Caco-2 (cell line): ENCODE measurements around the gene SLC28A1. TPM values are rescaled to one million over a fixed set of nuclear protein-coding genes. Genes with fewer than 3 reads are reported as not detected.

Experiments used
- BruUV-seq: library from RNA; stranded (reverse); fragments of 400-500 nt; replicated peaks from 2 replicates; lab custom pipeline; 2021; lab: Mats Ljungman, UMichigan
- CTCF ChIA-PET: fragments of 300-600 bp; sonication (Branson Sonifier 250); formaldehyde crosslinking; loops from one replicate; lab custom pipeline; 2022; ENCODE audit warnings: antibody characterized with exemption; lab: Charles Lee
- POLR2A ChIA-PET: fragments of 300-600 bp; sonication (Branson Sonifier 250); formaldehyde crosslinking; loops from one replicate; lab custom pipeline; 2022; ENCODE audit warnings: antibody characterized with exemption; lab: Charles Lee
- DNase-seq, 2 experiments: peaks; one replicate each; pipeline versions ENCODE4 v3.0.0 to v3.0.0-alpha.2; 2020 to 2022
- H3K27me3 ChIP-seq: replicated peaks from 2 replicates; pipeline ENCODE4 v1.6.0; 2011; ENCODE audit warnings: low read length; ENCODE audit not compliant: control insufficient read depth, insufficient read depth
- H3K36me3 ChIP-seq: 2 replicates; pipeline ENCODE4 v1.5.1; 2011; ENCODE audit warnings: low read length; ENCODE audit not compliant: control insufficient read depth, insufficient read depth
- H3K4me1 ChIP-seq: fragments of 250-450 bp; sonication (Bioruptor Pico); 2 replicates; pipeline ENCODE4 v1.5.1; 2020; ENCODE audit warnings: mild to moderate bottlenecking
- H3K4me3 ChIP-seq: 2 replicates; pipeline ENCODE4 v1.5.1; 2011; ENCODE audit warnings: low read depth, mild to moderate bottlenecking, control low read depth, low read length
- H3K9me3 ChIP-seq: fragments of 250-450 bp; sonication (Bioruptor Pico); 2 replicates; pipeline ENCODE4 v1.5.1; 2020; ENCODE audit warnings: mild to moderate bottlenecking, moderate library complexity
- H3K27ac Mint-ChIP-seq: one replicate; pipeline ENCODE4 v1.8.0; 2022; ENCODE audit warnings: mixed read lengths; ENCODE audit not compliant: unreplicated experiment
- H3K27me3 Mint-ChIP-seq: one replicate; pipeline ENCODE4 v1.8.0; 2022; ENCODE audit warnings: mixed read lengths; ENCODE audit not compliant: insufficient read depth, unreplicated experiment
- H3K36me3 Mint-ChIP-seq: one replicate; pipeline ENCODE4 v1.8.0; 2022; ENCODE audit warnings: mild to moderate bottlenecking, mixed read lengths; ENCODE audit not compliant: insufficient read depth, unreplicated experiment
- H3K4me1 Mint-ChIP-seq: one replicate; pipeline ENCODE4 v1.8.0; 2022; ENCODE audit warnings: low read depth, mixed read lengths; ENCODE audit not compliant: unreplicated experiment
- H3K4me3 Mint-ChIP-seq: one replicate; pipeline ENCODE4 v1.8.0; 2022; ENCODE audit warnings: mild to moderate bottlenecking, moderate library complexity, mixed read lengths; ENCODE audit not compliant: unreplicated experiment
- H3K9me3 Mint-ChIP-seq: one replicate; pipeline ENCODE4 v1.8.0; 2022; ENCODE audit warnings: mixed read lengths; ENCODE audit not compliant: unreplicated experiment
- intact Hi-C: fragments of 100-400 bp; cut with micrococcal nuclease; formaldehyde crosslinking; loops from one replicate; pipeline ENCODE4 v1.10.0; 2022; ENCODE audit not compliant: unreplicated experiment
- total RNA-seq: library from RNA; stranded (reverse); gene quantifications from 2 replicates; pipeline ENCODE4 v1.2.3, GENCODE V29; 2022
- TF ChIP-seq, protein P1 (sequence below), 2 experiments: fragments of 200-600 bp in 1 of 2; IDR thresholded peaks; 1 replicate in 1 of 2; 2 replicates in 1 of 2; pipeline versions ENCODE4 v1.5.1 to v1.8.0; 2011 to 2022; ENCODE audit warnings: antibody characterized with exemption in 1 of 2, control low read depth in 1 of 2, inconsistent platforms in 1 of 2, low read depth in 1 of 2, low read length in 1 of 2, mild to moderate bottlenecking in 1 of 2, moderate library complexity in 1 of 2; ENCODE audit not compliant: insufficient read depth in 1 of 2, severe bottlenecking in 1 of 2, unreplicated experiment in 1 of 2

The SLC28A1 gene
- total RNA-seq, 1 experiment from 2014 or later: not detected

DNA sequence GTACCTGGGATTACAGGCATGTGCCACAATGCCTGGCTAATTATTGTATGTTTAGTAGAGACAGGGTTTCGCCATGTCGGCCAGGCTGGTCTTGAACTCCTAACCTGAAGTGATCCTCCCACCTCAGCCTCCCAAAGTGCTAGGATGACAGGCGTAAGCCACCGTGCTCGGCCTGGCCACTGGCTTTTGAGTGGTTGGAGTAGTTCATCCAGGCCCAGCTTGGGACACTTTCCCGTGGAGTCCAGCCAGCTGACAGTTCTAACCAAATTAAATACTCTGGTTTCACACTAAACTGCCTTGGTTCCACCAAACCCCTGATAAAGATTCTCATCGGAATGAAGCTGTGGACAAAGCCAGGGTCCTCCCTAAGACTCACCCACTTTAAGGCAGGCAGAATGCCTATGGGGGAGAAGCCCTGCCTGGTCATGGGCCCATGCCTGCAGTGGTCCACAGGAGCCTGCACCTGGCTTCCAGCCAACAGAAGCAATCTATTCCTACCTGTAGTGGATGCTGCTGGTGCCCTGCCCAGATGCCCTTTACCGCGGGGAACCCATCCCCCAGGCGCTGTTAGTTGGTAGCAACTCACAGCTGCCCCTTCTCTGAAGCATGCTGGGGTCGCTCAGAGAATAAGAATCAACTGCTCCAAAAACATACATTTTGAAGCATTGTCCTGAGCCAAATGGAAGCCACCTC is 5.2 kb upstream of the SLC28A1 start:
- H3K36me3 Mint-ChIP-seq: peaks cover 4% of the 10 kb centered on the region
- no peaks in the 10 kb centered on the region for H3K27me3 ChIP-seq
- H3K27me3 Mint-ChIP-seq: no peaks in the 10 kb centered on the region
- no peak overlapping the region for H3K27ac Mint-ChIP-seq
- peaks cover 14% of the 10 kb centered on the region for H3K4me1 Mint-ChIP-seq
- no peak overlapping the region for H3K4me3 Mint-ChIP-seq
- no peaks in the 10 kb centered on the region for H3K9me3 Mint-ChIP-seq
- no peak overlapping the region for H3K4me3 ChIP-seq
- ChIA-PET POLR2A (no interaction called here), CTCF (interaction anchor here (0.8 to 1.1 kb wide), 4 partner anchors 17 to 218 kb away, joined by 3 to 8 read pairs (median 4); no protein-coding TSS in a partner anchor)
- peaks cover 16% of the 10 kb centered on the region for H3K4me1 ChIP-seq
- TF ChIP-seq, protein P1, sequence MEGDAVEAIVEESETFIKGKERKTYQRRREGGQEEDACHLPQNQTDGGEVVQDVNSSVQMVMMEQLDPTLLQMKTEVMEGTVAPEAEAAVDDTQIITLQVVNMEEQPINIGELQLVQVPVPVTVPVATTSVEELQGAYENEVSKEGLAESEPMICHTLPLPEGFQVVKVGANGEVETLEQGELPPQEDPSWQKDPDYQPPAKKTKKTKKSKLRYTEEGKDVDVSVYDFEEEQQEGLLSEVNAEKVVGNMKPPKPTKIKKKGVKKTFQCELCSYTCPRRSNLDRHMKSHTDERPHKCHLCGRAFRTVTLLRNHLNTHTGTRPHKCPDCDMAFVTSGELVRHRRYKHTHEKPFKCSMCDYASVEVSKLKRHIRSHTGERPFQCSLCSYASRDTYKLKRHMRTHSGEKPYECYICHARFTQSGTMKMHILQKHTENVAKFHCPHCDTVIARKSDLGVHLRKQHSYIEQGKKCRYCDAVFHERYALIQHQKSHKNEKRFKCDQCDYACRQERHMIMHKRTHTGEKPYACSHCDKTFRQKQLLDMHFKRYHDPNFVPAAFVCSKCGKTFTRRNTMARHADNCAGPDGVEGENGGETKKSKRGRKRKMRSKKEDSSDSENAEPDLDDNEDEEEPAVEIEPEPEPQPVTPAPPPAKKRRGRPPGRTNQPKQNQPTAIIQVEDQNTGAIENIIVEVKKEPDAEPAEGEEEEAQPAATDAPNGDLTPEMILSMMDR (IDR thresholded peaks at IDR 0.05; ENCODE audit: insufficient read depth in 1 of 2, low read depth in 1 of 2, low read length in 1 of 2, severe bottlenecking in 1 of 2, unreplicated experiment in 1 of 2): no peak
- BruUV-seq: no TSS peak
- intact Hi-C loops: no loop called here
- no peak for DNase-seq
- no peaks in the 10 kb centered on the region for H3K9me3 ChIP-seq
- H3K36me3 ChIP-seq: no peaks in the 10 kb centered on the region

DNA sequence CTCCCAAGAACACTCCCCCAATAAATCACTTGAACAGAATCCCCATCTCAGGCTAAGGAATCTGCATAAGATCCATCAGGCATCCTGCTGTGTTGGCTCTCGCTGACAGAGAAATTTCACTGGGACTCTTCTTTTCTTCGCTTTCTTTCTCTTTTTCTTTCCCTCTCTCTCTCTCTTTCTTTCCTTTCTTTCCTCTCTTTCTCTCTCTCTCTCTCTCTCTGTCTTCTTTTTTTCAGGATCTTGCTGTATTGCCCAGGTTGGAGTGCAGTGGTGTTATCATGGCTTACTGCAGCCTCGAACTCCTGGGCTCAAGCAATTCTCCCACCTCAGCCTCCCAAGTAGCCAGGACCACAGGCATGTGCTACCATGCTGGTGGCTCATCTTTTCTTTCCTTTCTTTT is 4.5 kb upstream of the SLC28A1 start:
- CTCF ChIA-PET: no interaction called here
- H3K27me3 ChIP-seq: no peaks in the 10 kb centered on the region
- Mint-ChIP-seq H3K27ac (no peak overlapping the region), H3K4me3 (no peak overlapping the region), H3K4me1 (peaks cover 14% of the 10 kb centered on the region), H3K27me3 (no peaks in the 10 kb centered on the region), H3K36me3 (peaks cover under 1% of the 10 kb centered on the region), H3K9me3 (no peaks in the 10 kb centered on the region)
- TF ChIP-seq, protein P1 (IDR thresholded peaks at IDR 0.05; ENCODE audit: insufficient read depth in 1 of 2, low read depth in 1 of 2, low read length in 1 of 2, severe bottlenecking in 1 of 2, unreplicated experiment in 1 of 2): no peak
- H3K36me3 ChIP-seq: no peaks in the 10 kb centered on the region
- no peaks in the 10 kb centered on the region for H3K9me3 ChIP-seq
- H3K4me1 ChIP-seq: peaks cover 21% of the 10 kb centered on the region
- BruUV-seq: no TSS peak
- POLR2A ChIA-PET: no interaction called here
- DNase-seq: no peak
- intact Hi-C loops: no loop called here
- H3K4me3 ChIP-seq: no peak overlapping the region

DNA sequence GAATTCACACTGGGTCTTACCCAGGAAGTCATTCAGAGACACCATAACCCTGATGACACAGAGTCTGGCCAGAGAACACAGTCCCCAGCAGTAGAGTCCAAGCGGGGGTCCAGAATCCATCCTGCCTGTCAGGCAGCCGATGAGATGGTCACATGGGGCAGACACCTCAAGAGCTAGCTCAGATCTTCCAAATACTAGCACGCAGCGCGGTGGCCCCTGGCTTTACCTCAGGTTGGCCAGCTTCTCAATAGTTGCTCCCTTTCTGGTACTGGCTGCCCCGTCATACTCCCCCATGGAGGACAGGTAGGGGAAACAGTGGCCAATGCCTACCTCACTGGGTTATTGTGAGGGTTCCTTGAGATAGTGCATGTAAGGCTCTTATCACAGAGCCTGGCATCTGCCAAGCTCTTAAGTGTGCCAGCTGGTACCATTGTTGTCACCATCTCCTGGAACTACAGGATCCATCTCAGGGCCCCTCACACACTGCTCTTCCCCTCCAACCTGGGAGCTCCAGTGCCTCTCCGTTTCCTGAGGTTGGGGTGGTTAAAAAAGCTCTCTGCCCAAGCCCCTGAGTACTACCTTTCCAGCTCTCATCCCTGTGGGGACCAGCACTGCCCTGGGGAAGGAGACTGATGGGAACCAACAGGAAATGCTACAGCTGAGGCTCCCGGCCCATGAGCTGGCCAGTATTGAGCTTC is 3.5 kb upstream of the SLC28A1 start:
- Mint-ChIP-seq H3K27ac (no peak overlapping the region), H3K27me3 (no peaks in the 10 kb centered on the region), H3K4me3 (no peak overlapping the region), H3K4me1 (peaks cover 14% of the 10 kb centered on the region), H3K9me3 (no peaks in the 10 kb centered on the region), H3K36me3 (no peaks in the 10 kb centered on the region)
- no peak for DNase-seq
- no TSS peak for BruUV-seq
- CTCF ChIA-PET: no interaction called here
- Histone ChIP-seq H3K4me1 (peaks cover 21% of the 10 kb centered on the region), H3K9me3 (no peaks in the 10 kb centered on the region), H3K36me3 (no peaks in the 10 kb centered on the region), H3K4me3 (no peak overlapping the region), H3K27me3 (no peaks in the 10 kb centered on the region)
- TF ChIP-seq, protein P1 (IDR thresholded peaks at IDR 0.05; ENCODE audit: insufficient read depth in 1 of 2, low read depth in 1 of 2, low read length in 1 of 2, severe bottlenecking in 1 of 2, unreplicated experiment in 1 of 2): no peak
- intact Hi-C loops: no loop called here
- POLR2A ChIA-PET: no interaction called here
